Liver (tissue), 9 donors: ENCODE data around the gene NLRP13. TPM values are rescaled to one million over a fixed set of nuclear protein-coding genes. Genes with fewer than 3 reads are reported as not detected.

Source experiments
- DNase-seq: peaks from one replicate; pipeline ENCODE4 v3.0.0-alpha.2; 2017; ENCODE audit warnings: low spot score
- H3K27ac ChIP-seq, 2 donors: one replicate each; pipeline ENCODE4 v1.7.0; 2013; ENCODE audit warnings: inconsistent platforms in 2 of 2, low read length in 2 of 2, control low read depth in 1 of 2, low read depth in 1 of 2, mild to moderate bottlenecking in 1 of 2
- H3K27me3 ChIP-seq, 4 donors: one replicate each; pipeline versions ENCODE4 v1.6.1 to v1.7.0; 2013; ENCODE audit warnings: low read length in 3 of 4, inconsistent platforms in 1 of 4, mild to moderate bottlenecking in 1 of 4, moderate library complexity in 1 of 4; ENCODE audit not compliant: control insufficient read depth in 4 of 4, insufficient read depth in 4 of 4
- H3K36me3 ChIP-seq, 4 donors: one replicate each; pipeline versions ENCODE4 v1.6.1 to v1.7.0; 2013; ENCODE audit warnings: low read length in 3 of 4, mild to moderate bottlenecking in 3 of 4, low read depth in 1 of 4, moderate library complexity in 1 of 4; ENCODE audit not compliant: control insufficient read depth in 4 of 4, insufficient read depth in 3 of 4
- H3K4me1 ChIP-seq, 4 donors: one replicate each; pipeline versions ENCODE4 v1.6.1 to v1.7.0; 2013; ENCODE audit warnings: low read length in 3 of 4, mild to moderate bottlenecking in 3 of 4, moderate library complexity in 1 of 4; ENCODE audit not compliant: control insufficient read depth in 4 of 4, insufficient read depth in 4 of 4
- H3K4me3 ChIP-seq, 3 donors: one replicate each; pipeline versions ENCODE4 v1.6.1 to v1.7.0; 2013; ENCODE audit warnings: low read length in 3 of 3, control low read depth in 1 of 3, low read depth in 1 of 3, mild to moderate bottlenecking in 1 of 3
- H3K9ac ChIP-seq, 2 donors: one replicate each; pipeline ENCODE4 v1.7.0; 2013; ENCODE audit warnings: low read length in 2 of 2, mild to moderate bottlenecking in 2 of 2, moderate library complexity in 2 of 2, control low read depth in 1 of 2, low read depth in 1 of 2
- H3K9me3 ChIP-seq, 4 donors: one replicate each; pipeline versions ENCODE4 v1.6.1 to v1.7.0; 2013; ENCODE audit warnings: low read length in 3 of 4; ENCODE audit not compliant: control insufficient read depth in 4 of 4
- CTCF ChIP-seq: fragments of 150-350 bp; IDR thresholded peaks from 2 replicates; pipeline ENCODE4 v1.5.1; 2017; ENCODE audit warnings: improper control_type of control experiment, low read depth, low read length; ENCODE audit not compliant: missing input control
- EGR1 ChIP-seq, 2 donors: IDR thresholded peaks; 2 replicates each; pipeline ENCODE4 v1.6.1; 2016 to 2018; ENCODE audit warnings: antibody characterized with exemption in 2 of 2, low read depth in 2 of 2
- FOXA1 ChIP-seq: IDR thresholded peaks from 2 replicates; pipeline ENCODE4 v1.6.1; 2016; ENCODE audit warnings: antibody characterized with exemption
- FOXA2 ChIP-seq: IDR thresholded peaks from 2 replicates; pipeline ENCODE4 v1.6.1; 2016; ENCODE audit warnings: antibody characterized with exemption
- GABPA ChIP-seq, 2 donors: IDR thresholded peaks in 1 of 2; conservative IDR thresholded peaks in 1 of 2; 2 replicates each; pipeline ENCODE4 v1.6.1; 2016; ENCODE audit warnings: antibody characterized with exemption in 2 of 2, mild to moderate bottlenecking in 1 of 2, moderate library complexity in 1 of 2
- HNF4A ChIP-seq, 2 donors: conservative IDR thresholded peaks; 2 replicates each; pipeline ENCODE4 v1.6.1; 2016; ENCODE audit warnings: antibody characterized with exemption in 2 of 2, mild to moderate bottlenecking in 2 of 2
- HNF4G ChIP-seq: IDR thresholded peaks from 2 replicates; pipeline ENCODE4 v1.6.1; 2016; ENCODE audit warnings: antibody characterized with exemption
- JUND ChIP-seq, 2 donors: IDR thresholded peaks; 2 replicates each; pipeline ENCODE4 v1.6.1; 2016; ENCODE audit warnings: antibody characterized with exemption in 2 of 2
- NR2F2 ChIP-seq: IDR thresholded peaks from 2 replicates; pipeline ENCODE4 v1.6.1; 2016; ENCODE audit warnings: antibody characterized with exemption
- RAD21 ChIP-seq, 2 donors: IDR thresholded peaks; 2 replicates each; pipeline ENCODE4 v1.6.1; 2016; ENCODE audit warnings: antibody characterized with exemption in 2 of 2, mild to moderate bottlenecking in 2 of 2
- REST ChIP-seq: IDR thresholded peaks from 2 replicates; pipeline ENCODE4 v1.6.1; 2016; ENCODE audit warnings: antibody characterized with exemption, mild to moderate bottlenecking
- SP1 ChIP-seq: IDR thresholded peaks from 2 replicates; pipeline ENCODE4 v1.6.1; 2018; ENCODE audit warnings: antibody characterized with exemption, mild to moderate bottlenecking
- TAF1 ChIP-seq: conservative IDR thresholded peaks from 2 replicates; pipeline ENCODE4 v1.6.1; 2016; ENCODE audit warnings: antibody characterized with exemption, mild to moderate bottlenecking
- YY1 ChIP-seq: IDR thresholded peaks from 2 replicates; pipeline ENCODE4 v1.6.1; 2016; ENCODE audit warnings: antibody characterized with exemption, mild to moderate bottlenecking
- ZBTB33 ChIP-seq: IDR thresholded peaks from 2 replicates; pipeline ENCODE4 v1.6.1; 2016; ENCODE audit warnings: antibody characterized with exemption
- WGBS: extraction: QIAGEN DNeasy Blood & Tissue Kit; methylation state at CpG from one replicate; pipeline ENCODE4 v1.1.7; 2013; 5-methylcytosine and 5-hydroxymethylcytosine counted together
- polyA plus RNA-seq, 2 donors: library from polyadenylated mRNA; stranded (reverse) in 1 of 2; unstranded in 1 of 2; fragments of 200-250 nt in 1 of 2; fragments of >200 nt in 1 of 2; fragmentation: Nextera tagmentation in 1 of 2; extraction: Ambion mirVana in 1 of 2; gene quantifications; one replicate each; pipeline versions ENCODE4 v1.2.1 to v1.2.3, GENCODE V29; 2013 to 2015
- total RNA-seq, 2 donors: library from RNA; depleted of rRNA; stranded (reverse); fragments of >200 nt; gene quantifications; one replicate each; pipeline ENCODE4 v1.2.3, GENCODE V29; 2014
- TF ChIP-seq, protein P1 (sequence below): IDR thresholded peaks from 2 replicates; pipeline ENCODE4 v1.6.1; 2016; ENCODE audit warnings: antibody characterized with exemption
- TF ChIP-seq, protein P2 (sequence below): IDR thresholded peaks from 2 replicates; pipeline ENCODE4 v1.6.1; 2016; ENCODE audit warnings: antibody characterized with exemption
- donor health status: healthy.
- donor health status: healthy.
- donor health status: healthy.
- donor health status: healthy.
- donor health status: healthy.

Gene NLRP13
- total and polyA plus RNA-seq, 4 donors, result not detected

GRCh38 chr19:55877211-55877610, 54.9 kb downstream of the NLRP13 start (continued):
- TF ChIP-seq, protein P1, sequence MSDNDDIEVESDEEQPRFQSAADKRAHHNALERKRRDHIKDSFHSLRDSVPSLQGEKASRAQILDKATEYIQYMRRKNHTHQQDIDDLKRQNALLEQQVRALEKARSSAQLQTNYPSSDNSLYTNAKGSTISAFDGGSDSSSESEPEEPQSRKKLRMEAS, result no peak

DNA sequence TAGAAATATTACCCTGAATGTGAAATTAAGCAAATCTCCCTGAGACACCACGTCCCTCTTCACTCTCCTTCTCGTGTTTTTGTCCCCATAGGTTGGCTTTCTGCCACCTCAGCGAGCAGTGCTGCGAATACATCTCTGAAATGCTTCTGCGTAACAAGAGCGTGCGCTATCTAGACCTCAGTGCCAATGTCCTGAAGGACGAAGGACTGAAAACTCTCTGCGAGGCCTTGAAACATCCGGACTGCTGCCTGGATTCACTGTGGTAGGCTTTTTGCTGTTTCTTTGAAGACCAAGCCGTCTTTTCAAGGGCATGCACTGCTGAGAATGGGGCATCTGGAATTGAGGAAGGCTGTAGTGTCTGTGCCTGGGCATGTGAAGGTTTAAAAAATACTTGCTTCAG, 61.4 kb downstream of the NLRP13 start:
- Histone ChIP-seq H3K27me3 (peaks cover 0 to 3% (median under 1%) of the 10 kb centered on the region in 4 donors), H3K36me3 (no peaks in the 10 kb centered on the region), H3K9me3 (peaks cover 0 to 7% (median 4%) of the 10 kb centered on the region in 4 donors), H3K9ac (no peak overlapping the region), H3K27ac (no peak overlapping the region), H3K4me3 (no peak overlapping the region), H3K4me1 (no peaks in the 10 kb centered on the region)
- TF ChIP-seq FOXA1 (no peak), FOXA2 (no peak), JUND (IDR thresholded peaks at IDR 0.05) (no peak), SP1 (no peak), TAF1 (no peak), GABPA (IDR thresholded peaks at IDR 0.05 in 1 of 2, conservative IDR thresholded peaks at IDR 0.05 in 1 of 2) (no peak), NR2F2 (no peak), CTCF (no peak), EGR1 (IDR thresholded peaks at IDR 0.05; ENCODE audit: low read depth in 2 of 2) (no peak), HNF4A (conservative IDR thresholded peaks at IDR 0.05) (no peak), ZBTB33 (no peak), YY1 (no peak), HNF4G (no peak), REST (no peak), RAD21 (IDR thresholded peaks at IDR 0.05) (no peak)
- TF ChIP-seq, protein P1, result no peak
- TF ChIP-seq, protein P2, sequence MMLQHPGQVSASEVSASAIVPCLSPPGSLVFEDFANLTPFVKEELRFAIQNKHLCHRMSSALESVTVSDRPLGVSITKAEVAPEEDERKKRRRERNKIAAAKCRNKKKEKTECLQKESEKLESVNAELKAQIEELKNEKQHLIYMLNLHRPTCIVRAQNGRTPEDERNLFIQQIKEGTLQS, result no peak
- WGBS, result 81% methylated on average over 11 of the region's 11 CpGs
- no peak for DNase-seq
